Measurements from ENCODE around the gene LHFPL3.

LHFPL3 gene

DNA sequence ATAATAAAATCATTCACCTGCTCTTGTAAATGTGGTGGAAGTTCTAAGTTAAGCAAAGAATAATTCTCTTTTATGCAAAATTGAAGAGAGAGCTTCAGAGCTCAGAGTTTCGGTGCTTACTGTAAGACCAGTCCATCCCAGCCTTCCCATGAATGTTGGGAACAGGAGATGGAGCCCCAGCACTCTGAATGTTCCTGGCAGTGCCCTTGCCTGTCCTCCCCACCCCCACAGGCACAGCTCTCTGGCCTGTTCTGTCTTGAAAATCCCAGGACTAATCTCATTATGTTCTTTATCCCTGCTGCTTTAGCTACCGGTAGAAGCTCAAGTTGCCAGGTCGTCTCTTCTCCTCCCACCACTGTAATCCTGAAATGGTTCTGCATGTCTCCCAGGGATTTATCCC is 29.1 kb upstream of the LHFPL3 start:
- DNase-seq (ENCODE audit: low read depth), result no peak
- no peak overlapping the region for H3K4me3 ChIP-seq (ENCODE audit: low read depth, low read length)
- TF ChIP-seq, protein P1, sequence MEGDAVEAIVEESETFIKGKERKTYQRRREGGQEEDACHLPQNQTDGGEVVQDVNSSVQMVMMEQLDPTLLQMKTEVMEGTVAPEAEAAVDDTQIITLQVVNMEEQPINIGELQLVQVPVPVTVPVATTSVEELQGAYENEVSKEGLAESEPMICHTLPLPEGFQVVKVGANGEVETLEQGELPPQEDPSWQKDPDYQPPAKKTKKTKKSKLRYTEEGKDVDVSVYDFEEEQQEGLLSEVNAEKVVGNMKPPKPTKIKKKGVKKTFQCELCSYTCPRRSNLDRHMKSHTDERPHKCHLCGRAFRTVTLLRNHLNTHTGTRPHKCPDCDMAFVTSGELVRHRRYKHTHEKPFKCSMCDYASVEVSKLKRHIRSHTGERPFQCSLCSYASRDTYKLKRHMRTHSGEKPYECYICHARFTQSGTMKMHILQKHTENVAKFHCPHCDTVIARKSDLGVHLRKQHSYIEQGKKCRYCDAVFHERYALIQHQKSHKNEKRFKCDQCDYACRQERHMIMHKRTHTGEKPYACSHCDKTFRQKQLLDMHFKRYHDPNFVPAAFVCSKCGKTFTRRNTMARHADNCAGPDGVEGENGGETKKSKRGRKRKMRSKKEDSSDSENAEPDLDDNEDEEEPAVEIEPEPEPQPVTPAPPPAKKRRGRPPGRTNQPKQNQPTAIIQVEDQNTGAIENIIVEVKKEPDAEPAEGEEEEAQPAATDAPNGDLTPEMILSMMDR (IDR thresholded peaks at IDR 0.05; ENCODE audit: low read depth, low read length), result no peak
- TF ChIP-seq, protein P2, sequence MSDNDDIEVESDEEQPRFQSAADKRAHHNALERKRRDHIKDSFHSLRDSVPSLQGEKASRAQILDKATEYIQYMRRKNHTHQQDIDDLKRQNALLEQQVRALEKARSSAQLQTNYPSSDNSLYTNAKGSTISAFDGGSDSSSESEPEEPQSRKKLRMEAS (IDR thresholded peaks at IDR 0.05; ENCODE audit: low read depth, low read length), result no peak
- TF ChIP-seq MYC (IDR thresholded peaks at IDR 0.05; ENCODE audit: low read depth, low read length), result no peak
- no peak for TF ChIP-seq POLR2A (IDR thresholded peaks at IDR 0.05; ENCODE audit: extremely low read depth, insufficient read length)

DNA sequence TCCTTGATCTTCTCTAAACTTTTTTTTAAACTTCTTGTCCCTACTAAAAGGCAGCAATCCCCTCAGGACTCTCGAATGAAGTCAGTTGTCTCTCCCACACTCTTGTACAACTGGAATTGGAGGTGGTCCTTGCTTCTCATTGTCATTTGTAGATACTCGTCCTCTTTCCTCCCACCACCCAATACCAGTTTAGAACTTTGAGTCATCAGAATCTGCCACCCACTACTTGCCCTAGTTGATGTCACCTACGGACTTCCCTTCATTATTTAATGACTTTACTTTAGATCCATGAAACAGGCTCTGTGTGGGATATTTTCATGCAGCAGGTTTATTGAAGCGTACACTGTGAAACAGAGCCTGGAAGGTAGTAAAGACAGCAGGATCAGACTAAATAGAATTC is 28.6 kb upstream of the LHFPL3 start:
- no peak overlapping the region for H3K4me3 ChIP-seq (ENCODE audit: low read depth, low read length)
- DNase-seq (ENCODE audit: low read depth), result no peak
- TF ChIP-seq MYC (IDR thresholded peaks at IDR 0.05; ENCODE audit: low read depth, low read length) (no peak), POLR2A (IDR thresholded peaks at IDR 0.05; ENCODE audit: extremely low read depth, insufficient read length) (no peak)
- TF ChIP-seq, protein P2 (IDR thresholded peaks at IDR 0.05; ENCODE audit: low read depth, low read length), result no peak

DNA sequence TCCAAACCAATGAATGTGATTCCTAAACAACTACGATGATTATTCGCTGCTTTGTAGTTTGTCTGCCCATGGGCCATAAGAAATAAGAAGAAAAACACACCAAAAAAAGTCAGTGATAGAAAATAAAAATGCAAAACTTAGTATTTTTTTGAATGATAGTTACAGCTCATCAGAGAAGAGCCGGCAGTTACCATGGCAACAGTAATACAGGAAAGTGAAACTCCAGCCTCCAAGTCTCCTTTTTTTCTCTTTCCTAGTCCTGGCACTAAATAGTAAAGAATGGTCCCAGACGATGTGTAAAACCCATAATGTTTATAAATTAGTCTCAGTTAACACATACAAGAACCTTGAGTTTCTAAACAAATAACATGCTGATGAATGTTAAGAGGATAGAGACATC is 21.6 kb upstream of the LHFPL3 start:
- DNase-seq (ENCODE audit: low read depth), result no peak
- TF ChIP-seq, protein P1 (IDR thresholded peaks at IDR 0.05; ENCODE audit: low read depth, low read length), result no peak
- no peak overlapping the region for H3K4me3 ChIP-seq (ENCODE audit: low read depth, low read length)

DNA sequence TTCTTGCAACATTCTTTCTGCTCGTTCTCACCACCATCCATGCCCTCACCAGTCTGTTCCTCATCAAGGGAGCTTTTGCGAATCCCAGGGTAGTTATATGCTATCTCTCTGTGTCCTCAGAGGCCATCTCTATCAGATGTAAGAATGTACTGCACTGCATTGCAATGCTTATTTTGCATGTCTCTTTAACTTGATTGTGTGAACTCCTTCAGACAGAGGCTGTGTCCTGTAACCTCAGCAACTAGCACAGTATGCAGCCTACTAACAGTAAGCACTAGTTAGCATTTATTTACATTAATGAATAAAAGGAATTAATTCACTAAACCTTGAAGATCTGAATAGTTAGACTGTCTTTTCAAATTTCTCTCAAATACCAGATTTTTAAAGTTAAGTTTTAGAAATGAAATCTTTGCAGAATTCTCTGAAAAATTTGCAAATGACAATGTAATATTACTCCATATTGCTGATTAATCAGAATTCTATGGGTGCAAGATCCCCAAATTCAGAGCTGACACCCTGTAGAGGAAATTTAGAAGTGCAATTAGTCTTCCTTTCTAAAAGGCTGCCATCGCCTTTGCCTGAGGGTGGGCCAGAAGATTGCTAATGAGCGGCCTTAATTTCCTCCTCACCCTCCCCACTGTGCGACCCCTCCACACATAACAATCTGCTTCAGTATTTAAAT is 10.3 kb upstream of the LHFPL3 start:
- H3K4me3 ChIP-seq (ENCODE audit: low read depth, low read length), result no peak overlapping the region
- no peak for TF ChIP-seq POLR2A (IDR thresholded peaks at IDR 0.05; ENCODE audit: extremely low read depth, insufficient read length)
- no peak for TF ChIP-seq MYC (IDR thresholded peaks at IDR 0.05; ENCODE audit: low read depth, low read length)
- TF ChIP-seq, protein P2 (IDR thresholded peaks at IDR 0.05; ENCODE audit: low read depth, low read length), result no peak
- TF ChIP-seq, protein P1 (IDR thresholded peaks at IDR 0.05; ENCODE audit: low read depth, low read length), result no peak
- DNase-seq (ENCODE audit: low read depth), result no peak

DNA sequence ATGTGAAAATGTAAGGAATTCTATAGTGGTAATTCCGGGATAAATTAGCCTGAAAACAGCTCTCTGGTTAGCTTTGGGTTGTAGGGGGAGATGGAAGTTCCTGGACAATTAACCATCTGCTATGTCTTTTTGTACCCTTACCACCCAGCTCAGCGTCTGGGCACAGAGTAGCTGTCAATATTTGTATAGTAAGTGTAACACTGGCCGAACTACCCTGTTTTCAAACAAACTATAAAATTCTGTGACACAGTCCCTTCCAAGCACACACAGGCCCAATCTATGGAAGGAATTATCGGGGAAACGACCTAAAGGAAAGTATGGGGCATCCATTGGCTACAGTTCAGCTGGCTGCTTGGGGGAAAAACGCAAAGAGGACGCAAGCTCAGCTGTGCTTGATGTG is 869 bp upstream of the LHFPL3 start:
- DNase-seq (ENCODE audit: low read depth), result no peak
- H3K4me3 ChIP-seq (ENCODE audit: low read depth, low read length), result no peak overlapping the region
- TF ChIP-seq, protein P1 (IDR thresholded peaks at IDR 0.05; ENCODE audit: low read depth, low read length), result no peak
- TF ChIP-seq, protein P2 (IDR thresholded peaks at IDR 0.05; ENCODE audit: low read depth, low read length), result no peak
- no peak for TF ChIP-seq POLR2A (IDR thresholded peaks at IDR 0.05; ENCODE audit: extremely low read depth, insufficient read length)
- TF ChIP-seq MYC (IDR thresholded peaks at IDR 0.05; ENCODE audit: low read depth, low read length), result no peak

DNA sequence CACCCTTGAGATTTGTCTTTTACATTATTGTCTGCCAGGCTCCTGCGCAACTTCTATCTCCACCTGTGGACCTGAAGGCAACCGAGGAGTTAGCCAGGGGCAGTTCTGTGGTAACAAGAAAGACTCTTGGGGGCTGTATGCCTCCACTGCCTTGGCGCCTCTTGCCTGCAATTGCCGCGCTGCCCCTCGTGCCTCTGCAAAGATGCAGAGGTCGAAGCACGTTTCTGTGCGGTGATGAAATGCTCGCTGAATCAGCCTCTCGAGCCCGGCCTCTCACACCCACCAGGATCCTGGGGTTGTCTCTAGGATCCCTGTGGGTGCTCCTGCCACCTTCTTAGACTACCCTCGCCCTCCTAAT is 486 bp upstream of the LHFPL3 start:
- no peak overlapping the region for H3K4me3 ChIP-seq (ENCODE audit: low read depth, low read length)

More for the DNA sequence above, 486 bp upstream of the LHFPL3 start:
- DNase-seq (ENCODE audit: low read depth), result no peak
- TF ChIP-seq, protein P2 (IDR thresholded peaks at IDR 0.05; ENCODE audit: low read depth, low read length), result no peak
- TF ChIP-seq POLR2A (IDR thresholded peaks at IDR 0.05; ENCODE audit: extremely low read depth, insufficient read length) (no peak), MYC (IDR thresholded peaks at IDR 0.05; ENCODE audit: low read depth, low read length) (no peak)
- TF ChIP-seq, protein P1 (IDR thresholded peaks at IDR 0.05; ENCODE audit: low read depth, low read length), result no peak
